AG20443 (cell line): ENCODE measurements around the gene PEBP1.
"Not testable (repeated sequence)": the region's sequence is repeated elsewhere in the genome, so short reads cannot be mapped to it uniquely, and the experiment has no call there.

ENCODE experiments used
- DNase-seq: peaks from one replicate; pipeline ENCODE4 v3.0.0; 2012; ENCODE audit warnings: low spot score, mixed read lengths

The PEBP1 gene

DNA sequence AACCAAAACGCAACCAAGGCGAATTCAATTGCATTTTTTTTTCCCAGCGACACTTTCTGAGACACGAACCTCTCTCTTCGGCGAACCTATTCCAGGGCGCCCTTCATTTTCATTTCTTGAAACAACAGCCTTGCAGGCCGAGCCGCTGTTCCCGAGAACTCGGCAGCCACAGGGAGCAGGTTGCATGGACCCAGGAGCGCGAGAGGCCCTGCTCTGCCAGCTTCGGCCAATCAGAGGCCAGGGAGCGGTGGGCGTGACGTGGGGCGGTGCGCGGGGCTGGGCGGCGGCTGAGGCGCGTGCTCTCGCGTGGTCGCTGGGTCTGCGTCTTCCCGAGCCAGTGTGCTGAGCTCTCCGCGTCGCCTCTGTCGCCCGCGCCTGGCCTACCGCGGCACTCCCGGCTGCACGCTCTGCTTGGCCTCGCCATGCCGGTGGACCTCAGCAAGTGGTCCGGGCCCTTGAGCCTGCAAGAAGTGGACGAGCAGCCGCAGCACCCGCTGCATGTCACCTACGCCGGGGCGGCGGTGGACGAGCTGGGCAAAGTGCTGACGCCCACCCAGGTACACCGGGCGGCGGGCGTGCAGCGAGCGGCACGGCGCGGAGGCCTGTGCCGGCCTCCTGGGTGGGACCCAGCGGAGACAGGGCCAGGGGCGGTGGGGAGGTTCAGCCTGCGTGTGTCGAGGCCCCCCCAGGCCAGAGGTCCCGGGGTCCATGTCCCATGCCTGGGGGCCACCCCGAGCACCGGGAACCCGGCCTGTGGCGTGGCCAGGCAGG is at the start of gene PEBP1:
Gene PEBP1, plus strand, starts transcription at position 337 of the 771 bp plus-strand sequence. Its CDS starts 86 bp downstream, at position 423.
- DNase-seq = peak; percentile 99

DNA sequence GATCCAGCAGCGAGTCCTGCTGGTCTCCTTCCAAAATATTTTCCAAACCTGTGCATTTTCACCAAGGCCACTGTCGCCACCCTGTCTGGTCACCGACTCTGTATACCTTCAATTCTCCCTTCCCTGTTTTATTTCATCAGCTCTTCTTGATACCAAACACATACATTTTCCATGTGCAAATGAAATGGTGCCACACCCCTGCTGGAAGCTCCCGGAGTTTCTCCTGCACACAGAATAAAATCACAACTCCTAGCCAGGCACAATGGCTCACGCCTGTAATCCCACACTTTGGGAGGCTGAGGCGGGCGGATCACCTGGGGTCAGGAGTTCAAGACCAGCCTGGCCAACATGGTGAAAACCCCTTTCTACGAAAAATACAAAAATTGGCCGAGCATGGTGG is 46.1 kb upstream of the PEBP1 start:
- no peak for DNase-seq

DNA sequence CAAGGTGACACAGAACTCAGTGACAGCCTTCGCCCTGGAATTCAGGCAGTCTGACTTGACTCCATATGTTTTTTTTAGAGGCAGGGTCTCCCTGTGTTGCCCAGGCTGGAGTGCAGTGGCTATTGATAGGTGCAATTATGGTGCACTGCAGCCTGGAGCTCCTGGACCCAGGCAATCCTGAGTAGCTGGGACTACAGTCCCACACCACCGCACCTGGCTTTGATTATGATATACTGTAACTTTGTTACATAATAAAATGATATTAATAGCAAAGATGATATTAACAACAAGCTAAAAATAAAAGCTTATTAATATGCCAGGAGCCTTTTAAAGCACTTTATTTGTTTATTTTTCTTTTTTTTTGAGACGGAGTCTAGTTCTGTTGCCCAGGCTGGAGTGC is 41.9 kb upstream of the PEBP1 start:
- DNase-seq = no peak

DNA sequence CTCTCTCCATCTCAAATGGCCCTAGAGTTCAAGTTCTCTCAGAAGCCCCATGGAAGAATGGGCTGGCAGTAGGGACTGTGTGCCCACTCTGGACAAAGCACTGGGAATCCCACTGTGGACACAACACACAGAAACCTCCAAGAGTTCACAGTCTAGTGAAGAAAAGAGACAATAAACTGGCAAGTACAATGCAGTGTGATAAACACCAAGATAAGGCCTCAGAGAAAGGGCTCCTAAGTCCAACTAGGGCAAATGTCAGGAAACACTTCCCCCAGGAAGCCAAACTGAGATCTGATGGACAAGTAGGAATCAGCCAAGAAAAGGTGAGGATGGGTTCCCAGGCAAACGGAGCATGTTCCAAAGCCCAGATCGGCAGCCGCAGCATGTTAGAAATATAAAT is 37.5 kb upstream of the PEBP1 start:
- no peak for DNase-seq

DNA sequence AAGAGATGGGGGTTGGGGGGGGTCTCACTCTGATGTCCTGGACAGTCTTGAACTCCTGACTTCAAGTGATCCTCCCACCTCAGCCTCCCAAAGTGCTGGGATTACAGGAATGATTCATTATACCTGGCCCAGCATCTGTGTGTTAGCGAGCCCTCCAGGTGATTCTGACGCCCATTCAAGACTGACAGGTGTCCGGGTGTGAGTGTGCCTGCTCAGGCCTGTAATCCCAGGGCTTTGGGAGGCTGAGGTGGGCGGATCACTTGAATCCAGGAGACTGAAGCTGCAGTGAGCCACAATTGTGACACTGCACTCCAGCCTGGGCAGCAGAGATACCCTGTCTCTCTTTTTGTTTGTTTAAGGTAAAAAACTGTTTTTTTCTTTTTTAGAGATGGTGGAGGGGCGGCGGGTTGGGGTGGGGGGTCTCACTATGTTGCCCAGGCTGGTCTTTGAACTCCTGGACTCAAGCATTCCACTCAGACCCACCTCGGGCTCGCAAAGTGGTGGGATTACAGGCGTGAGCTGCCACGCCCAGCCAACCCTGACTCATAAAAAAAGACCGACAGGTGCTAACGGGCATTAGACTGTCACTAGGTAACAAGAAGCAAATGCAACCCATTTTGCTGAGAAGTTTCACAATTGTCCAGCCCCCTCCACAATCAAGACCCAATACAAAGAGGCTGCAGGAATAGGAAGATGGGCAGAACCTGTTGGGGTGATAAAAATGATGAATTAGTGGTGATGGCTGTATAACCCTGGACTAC is 36.8 kb upstream of the PEBP1 start:
- no peak for DNase-seq

DNA sequence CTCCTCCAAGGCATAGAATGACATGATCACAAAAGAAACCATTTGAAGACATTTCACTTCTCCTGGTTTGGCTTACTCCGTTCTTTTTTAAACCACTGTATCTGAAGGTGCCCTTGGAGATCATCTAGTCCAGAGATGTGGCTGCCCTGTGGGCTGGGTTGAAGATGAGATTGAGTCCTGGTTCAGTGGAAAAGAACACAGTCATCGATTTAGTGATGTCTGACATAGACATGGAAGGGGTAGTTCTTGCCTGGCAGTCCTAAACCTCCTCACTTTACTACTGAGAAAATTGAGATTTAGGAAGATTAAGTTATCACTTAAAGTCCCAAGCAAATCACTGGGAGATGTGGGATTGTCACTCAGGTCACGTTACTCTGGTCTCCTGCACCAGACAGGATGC is 34.9 kb upstream of the PEBP1 start:
- DNase-seq = no peak

DNA sequence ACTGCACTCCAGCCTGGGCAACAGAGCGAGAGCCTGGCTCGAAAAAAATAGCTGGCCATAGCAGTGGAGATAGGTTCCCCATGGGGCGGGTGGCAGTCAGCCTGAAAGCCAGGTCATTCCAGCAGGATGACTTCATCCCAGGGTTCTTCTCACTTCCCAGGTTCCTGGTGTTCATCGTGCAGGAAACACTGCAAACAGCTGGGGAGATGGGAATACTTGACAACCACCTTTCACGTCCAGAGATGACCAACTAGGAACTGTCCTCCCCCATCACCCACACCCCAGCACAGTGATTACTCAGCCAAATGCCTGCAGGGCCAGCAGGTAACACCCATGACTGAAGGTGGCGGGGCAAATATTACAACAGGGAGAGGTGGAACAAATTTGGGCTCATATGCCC is 33.9 kb upstream of the PEBP1 start:
- DNase-seq = no peak

DNA sequence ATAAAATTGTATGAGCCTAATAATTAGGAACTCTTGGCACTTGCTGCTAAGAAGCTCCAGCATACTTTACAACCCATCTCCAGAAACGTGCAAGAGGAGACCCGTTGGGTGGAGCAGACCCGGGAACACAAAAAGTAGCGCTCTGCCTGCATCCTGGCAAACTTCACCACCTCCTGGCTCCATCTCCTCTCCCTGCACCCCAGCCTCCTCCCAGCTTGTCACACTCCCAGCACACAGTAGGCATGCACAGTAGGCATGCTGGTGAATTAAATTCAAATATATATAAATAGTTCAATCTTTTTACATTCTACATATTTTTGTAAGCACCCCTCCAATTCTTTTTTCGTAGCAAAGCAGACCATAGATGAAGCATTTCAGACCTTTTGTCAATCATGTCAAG is 33.3 kb upstream of the PEBP1 start:
- DNase-seq = no peak

DNA sequence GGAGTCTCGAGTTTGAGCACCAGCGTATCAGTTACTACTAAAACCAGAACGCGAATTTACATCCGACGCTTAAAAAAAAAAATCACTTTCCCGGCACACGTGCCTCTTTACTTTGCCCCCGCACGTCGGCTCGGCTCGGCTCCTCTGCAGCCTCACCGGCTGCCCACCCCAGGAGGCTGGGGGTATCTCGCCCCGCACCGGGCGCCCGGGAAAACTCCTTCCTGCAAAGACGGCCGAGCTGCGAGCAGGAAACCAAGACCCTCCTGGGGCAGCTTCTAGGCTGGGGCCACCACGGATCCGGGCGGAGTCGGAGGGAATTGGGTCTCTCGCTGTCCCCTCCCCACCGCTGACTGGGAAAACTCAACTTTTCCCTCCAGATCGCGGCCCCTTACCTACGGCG is 32.7 kb upstream of the PEBP1 start:
- DNase-seq = peak; percentile 38

DNA sequence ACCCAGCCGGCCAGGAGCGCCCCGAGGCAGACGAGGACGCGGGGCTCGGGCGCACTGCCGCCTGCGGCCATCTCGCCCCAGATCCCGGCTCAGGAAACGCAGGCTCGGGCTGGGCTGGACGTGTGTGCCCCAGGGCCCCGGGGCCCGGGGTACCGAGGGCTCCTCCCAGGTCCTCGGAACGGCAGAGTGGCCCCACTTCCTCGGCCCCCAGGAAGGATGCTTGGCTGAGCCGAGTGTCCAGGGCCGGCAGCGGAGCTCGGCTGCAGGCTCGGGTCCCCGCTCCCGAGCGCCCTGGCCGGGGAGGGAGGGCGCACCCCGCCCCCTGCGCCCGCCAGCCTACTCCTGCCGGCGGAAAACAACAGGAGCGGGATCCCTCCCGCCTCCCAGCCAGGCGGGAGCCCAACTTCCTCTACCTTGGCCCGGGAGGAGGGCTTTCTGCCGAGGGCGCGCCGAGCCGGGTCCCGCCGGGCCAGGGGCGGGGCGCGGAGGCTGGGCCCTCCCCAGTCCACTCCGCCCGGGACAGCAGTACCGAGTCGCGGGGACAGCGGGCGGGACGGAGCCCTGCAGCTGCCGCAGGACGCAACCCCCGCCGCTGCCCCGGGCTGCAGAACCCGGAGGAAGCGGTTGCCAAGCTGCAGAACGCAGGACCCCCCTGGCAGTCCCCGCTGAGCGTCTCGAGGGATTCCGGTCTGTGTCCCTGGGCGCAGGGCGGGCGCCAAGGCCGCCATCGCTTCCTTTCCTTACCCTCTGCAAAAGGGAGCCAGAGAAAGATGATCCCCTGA is 32.1 kb upstream of the PEBP1 start, which contains the start of gene VSIG10:
Gene VSIG10, minus strand, starts transcription at position 411 of the 782 bp plus-strand sequence. Its CDS starts 340 bp downstream, at position 71.
- peak; percentile 92 for DNase-seq

DNA sequence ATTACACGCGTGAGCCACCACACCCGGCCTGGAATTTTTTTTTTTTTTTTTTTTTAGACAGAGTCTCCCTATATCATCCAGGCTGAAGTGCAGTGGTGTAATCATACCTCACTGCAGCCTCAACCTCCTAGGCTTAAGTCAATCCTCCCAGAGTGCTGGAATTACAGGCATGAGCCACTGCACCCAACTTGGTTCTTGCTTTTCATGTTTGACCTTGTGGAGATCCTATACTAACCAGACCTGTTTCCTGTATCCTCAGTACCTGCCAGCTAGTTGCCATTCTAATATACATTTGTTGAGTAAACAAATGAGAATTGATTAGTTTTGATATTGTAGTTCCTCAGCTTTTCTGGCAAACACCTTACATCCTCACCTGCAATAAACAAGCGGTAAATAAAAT is 28.9 kb upstream of the PEBP1 start:
- no peak for DNase-seq

DNA sequence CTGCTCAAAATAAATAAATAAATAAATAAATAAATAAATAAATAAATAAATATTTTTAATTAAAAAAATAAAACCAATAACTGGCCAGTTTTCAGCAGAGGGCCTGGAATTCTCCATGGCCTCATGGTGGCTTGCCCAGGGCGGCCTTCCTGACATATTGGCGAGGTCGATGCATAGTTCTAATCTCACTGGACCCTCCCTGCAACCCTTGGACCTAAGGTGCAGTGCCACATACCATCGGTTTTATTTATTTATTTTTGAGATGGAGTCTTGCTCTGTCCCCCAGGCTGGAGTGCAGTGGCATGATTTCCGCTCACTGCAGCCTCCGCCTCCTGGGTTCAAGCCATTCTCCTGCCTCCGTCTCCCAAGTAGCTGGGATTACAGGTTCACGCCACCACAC is 28.2 kb upstream of the PEBP1 start:
- DNase-seq = no peak

DNA sequence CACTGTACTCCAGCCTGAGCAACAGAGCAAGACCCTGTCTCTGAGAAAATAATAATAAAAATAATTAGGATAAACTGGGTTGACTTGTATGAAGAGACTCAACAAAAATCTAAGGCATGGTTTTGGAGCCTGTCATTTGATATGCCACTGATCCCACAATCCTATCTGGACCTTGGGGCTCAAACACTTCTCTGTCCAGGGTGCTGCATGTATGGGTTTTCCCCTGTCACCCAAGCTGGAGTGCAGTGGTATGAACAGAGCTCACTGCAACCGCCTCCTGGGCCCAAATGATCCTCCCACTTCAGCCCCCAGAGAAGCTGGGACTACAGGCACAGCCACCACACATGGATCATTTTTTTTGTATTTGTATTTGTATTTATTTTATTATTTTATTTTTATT is 26.8 kb upstream of the PEBP1 start:
- DNase-seq = no peak

DNA sequence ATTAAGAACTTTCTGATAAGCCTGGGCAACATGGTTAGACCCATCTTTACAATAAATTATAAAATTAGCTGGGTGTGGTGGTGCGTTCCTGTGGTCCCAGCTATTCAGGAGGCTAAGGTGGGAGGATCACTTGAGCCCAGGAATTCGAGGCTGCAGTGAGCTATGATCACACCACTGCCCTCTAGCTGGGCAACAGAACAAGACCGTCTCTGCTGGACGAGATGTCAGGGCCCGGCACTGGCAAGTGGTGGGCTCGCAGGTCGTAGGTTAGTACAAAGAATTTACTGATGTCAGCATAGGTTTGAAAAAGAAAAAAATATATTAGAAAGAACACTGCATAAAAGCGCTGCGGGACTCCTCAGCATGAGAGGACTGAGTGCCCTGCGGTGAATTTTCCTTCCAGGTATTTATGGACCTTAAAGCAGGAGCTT is 16.5 kb upstream of the PEBP1 start:
- DNase-seq = no peak

DNA sequence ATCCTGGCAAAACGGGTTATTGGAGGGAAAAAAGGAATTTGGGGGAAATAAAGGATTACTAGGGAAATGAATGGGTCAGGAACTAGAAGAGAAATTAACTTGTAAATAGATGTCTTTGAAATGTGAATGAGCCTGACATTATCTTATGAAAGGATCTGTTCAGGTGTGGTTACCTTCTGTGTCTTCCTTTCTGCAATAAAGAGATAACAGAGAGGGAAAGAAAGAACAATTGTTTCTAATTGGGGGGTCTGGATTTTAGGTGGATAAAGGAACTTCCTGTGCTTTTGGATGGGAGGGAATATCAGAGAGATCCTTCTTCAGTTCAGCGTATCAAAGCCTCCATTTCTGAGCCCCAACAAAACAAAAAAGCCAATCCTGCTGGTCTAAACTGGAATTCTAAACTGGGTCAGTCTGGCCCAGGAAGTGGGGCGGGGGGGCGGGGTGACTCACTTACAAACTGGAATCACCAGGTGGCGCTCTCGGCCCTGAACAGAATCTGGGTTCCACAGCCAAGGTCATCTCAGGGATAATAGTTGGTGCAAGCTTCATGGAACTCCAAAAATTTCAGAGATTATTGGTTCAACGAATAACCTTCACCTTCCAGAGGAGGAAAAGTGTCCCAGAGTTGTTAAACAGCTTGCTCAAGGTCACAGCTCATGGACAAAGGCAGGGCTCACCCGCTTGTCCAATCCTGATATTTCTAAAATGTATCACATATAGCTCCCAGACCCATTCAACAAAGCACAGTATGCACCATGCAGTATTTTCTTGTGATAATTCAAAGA is 15.2 kb upstream of the PEBP1 start:
- peak; percentile 93 for DNase-seq

DNA sequence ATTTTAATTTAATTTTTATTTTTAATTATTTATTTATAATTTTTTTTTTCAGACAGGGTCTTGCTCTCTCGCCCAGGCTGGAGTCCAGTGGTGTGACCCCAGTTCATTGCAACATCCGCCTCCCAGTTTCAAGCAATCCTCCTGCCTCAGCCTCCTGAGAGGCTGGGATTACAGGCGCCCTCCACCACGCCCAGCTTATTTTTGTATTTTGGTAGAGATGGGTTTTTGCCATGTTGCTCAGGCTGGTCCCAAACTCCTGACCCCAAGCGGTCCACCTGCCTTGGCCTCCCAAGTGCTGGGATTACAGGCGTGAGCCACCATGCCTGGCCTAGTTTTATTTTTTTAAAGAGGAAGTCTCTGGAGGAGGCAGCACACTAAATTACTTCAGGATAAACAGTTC is 13.7 kb upstream of the PEBP1 start:
- no peak for DNase-seq

DNA sequence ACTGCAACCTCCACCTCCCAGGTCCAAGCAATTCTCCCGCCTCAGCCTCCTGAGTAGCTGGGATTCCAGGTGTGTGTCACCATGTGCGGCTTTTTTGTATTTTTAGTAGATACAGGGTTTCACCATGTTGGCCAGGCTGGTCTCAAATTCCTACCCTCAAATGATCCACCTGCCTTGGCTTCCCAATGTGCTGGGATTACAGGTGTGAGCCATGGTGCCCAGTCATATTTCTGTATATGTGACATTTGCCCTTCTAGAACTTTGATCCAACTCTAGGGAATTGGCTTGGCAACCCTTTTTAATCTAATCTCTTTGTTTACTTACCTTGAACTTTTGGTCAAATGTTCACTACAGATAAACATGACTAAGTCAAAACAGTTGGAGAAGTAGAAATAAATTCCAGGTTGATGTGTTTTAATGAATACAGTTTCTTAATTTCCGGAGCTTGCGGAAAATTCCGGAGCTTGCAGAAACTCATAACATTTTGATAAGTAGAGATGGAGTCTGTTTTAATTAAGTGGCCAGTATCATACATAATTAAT is 11.5 kb upstream of the PEBP1 start:
- DNase-seq = no peak

DNA sequence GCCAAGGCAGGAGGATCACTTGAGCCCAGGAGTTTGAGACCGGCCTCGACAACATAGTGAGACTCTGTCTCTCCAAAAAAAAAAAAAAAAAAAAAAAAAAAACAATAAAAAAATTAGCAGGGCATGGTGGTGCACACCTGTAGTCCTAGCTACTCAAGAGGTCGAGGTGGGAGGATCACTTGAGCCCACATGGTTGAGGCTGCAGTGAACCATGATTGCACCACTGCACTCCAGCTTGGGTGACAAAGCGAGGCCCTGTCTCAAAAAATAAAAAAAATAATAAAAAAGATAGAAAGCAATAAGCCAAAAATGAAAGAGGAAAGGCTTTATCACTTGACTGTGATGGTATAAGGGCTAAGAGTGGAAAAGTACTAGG is 10.2 kb upstream of the PEBP1 start:
- DNase-seq = no peak

DNA sequence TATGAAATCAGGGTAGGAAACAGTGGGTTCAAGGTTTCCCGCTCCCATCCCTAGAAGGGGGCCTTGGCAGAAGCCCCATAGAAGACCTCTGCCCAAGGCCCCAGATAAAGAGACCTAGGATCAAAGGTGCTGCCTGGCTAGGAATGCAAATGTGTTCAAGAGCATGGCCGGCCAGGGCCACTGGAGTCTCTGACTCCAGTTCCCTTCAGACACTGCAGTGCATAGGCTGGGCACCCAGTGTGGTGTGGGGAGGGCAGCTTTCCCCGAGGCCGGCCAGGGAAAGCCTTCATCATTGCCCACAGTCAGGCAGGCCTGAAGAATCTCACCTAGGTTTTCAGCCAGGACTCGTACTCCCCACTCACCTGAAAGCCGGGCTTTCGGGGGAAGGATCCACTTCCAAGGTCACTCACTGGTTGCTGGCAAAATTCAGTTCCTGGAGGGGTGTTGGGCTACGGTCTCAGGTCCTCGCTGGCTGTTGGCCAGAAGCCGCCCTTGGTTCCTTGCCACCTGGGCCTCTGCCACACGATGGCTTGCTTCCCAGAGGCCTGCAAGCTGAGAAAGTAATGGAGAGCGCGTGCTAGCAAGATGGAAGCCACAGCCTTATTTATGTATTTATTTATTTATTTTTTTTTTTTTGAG is 9.7 kb upstream of the PEBP1 start:
- no peak for DNase-seq

DNA sequence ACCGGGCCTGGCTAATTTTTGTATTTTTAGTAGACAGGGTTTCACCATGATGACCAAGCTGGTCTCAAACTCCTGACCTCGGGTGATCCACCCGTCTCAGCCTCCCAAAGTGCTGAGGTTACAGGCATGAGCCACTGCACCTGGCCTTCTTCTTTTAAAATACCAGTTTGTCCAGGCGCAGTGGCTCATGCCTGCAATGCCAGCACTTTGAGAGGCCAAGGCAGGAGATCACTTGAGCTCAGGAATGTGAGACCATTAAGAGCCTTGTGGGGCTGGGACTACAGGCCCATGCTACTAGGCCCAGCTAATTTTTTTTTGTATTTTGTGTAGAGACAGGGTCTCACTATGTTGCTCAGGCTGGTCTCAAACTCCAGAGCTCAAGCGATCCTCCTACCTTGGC is 8.1 kb upstream of the PEBP1 start:
- DNase-seq = no peak

DNA sequence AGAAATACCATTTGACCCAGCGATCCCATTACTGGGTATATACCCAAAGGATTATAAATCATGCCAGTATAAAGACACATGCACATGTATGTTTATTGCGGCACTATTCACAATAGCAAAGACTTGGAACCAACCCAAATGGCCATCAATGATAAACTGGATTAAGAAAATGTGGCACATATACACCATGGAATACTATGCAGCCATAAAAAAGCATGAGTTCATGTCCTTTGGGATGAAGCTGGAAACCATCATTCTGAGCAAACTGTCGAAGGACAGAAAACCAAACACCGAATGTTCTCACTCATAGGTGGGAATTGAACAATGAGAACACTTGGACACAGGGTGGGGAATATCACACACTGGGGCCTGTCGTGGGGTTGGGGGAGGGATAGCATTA is 6.5 kb upstream of the PEBP1 start:
- DNase-seq = not testable (repeated sequence)
